Measurements from ENCODE around the gene CFAP206.

- TF ChIP-seq ARNTL (CRISPR knock-in tag; IDR thresholded peaks at IDR 0.05; ENCODE audit: borderline replicate concordance, low read depth) (no peak), CSRNP3 (CRISPR knock-in tag; IDR thresholded peaks at IDR 0.05) (no peak), ZFP30 (CRISPR knock-in tag; IDR thresholded peaks at IDR 0.05) (no peak), CSDC2 (CRISPR knock-in tag; IDR thresholded peaks at IDR 0.05) (no peak), PATZ1 (CRISPR knock-in tag; IDR thresholded peaks at IDR 0.05; ENCODE audit: borderline replicate concordance) (no peak), SNAI2 (CRISPR knock-in tag; IDR thresholded peaks at IDR 0.05) (no peak), TCF4 (CRISPR knock-in tag; IDR thresholded peaks at IDR 0.05; ENCODE audit: borderline replicate concordance) (no peak), TOX (CRISPR knock-in tag; IDR thresholded peaks at IDR 0.05; ENCODE audit: borderline replicate concordance) (no peak), CREB5 (CRISPR knock-in tag; IDR thresholded peaks at IDR 0.05; ENCODE audit: low read depth) (no peak), POU6F1 (CRISPR knock-in tag; IDR thresholded peaks at IDR 0.05; ENCODE audit: borderline replicate concordance, low read depth) (no peak), ZFP3 (CRISPR knock-in tag; IDR thresholded peaks at IDR 0.05) (no peak), OSR1 (CRISPR knock-in tag; IDR thresholded peaks at IDR 0.05) (no peak), RARB (CRISPR knock-in tag; IDR thresholded peaks at IDR 0.05) (no peak), ZNF565 (CRISPR knock-in tag; conservative IDR thresholded peaks at IDR 0.05; ENCODE audit: low read depth) (no peak)
These were observed 34.4 kb upstream of the CFAP206 start for GRCh38 chr6:87373377-87373776.
